ENCODE data around the gene NME7.

Gene NME7

DNA sequence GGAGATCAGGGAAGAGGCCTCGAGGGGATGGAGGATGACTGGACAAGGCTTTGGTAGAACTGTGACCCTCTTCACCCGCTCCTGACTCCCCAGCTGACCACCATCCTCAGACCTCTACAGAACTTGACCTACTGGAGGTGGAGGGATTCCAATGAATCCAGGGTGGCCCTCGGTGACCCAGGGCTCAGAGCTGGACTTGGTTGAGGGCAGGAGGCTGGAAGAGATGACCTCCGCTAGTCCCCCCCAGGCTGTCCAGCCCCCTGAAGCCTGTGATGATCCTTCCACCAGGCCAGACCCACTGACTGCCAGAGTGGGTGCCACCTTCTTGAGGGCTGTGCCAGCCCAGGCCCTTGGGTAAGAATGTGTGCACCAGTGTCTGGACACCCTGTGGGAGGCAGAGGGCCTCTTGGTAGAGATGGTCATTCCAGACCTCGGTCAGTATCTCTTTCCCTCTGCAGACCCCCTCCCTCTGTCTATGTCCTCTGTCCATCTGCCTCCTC, 216.2 kb downstream of the NME7 start:
- no peak for DNase-seq (ENCODE audit: low spot score)

DNA sequence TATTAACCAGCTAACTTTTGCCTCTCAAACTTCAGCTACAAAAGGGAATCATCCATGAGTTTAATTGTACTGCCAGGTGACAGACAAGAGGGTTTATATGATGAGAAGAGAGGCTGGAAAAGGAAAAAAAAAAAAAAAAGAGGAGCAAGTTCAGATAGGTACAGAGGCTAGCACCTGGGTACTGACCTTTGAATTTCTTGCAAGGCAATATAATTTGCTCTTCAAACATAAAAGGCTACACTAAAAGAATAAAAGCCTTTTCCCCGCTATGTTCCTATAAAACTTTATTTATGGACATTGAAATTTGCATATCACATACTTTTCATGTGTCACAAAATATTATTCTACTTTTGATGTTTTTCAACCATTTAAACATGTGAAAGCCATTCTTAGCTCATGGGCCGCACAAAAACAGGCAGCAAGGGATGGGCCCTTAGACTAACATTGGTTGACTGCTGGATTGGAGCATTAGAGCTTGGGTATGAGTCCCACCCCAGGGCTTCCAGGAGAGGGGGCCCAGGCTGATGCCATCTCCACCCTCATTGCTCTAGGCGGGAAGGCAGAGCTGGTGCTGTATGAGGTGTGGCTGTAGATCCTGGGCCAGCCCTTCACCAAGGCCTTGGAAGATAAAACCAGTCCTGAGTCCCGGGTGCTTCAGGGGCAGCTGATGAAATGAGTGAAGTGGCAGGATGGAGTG, 216.8 kb downstream of the NME7 start:
- DNase-seq (ENCODE audit: low spot score) = no peak

GRCh38 chr1:169149555-169150286, 217.9 kb downstream of the NME7 start:
- no peak for DNase-seq (ENCODE audit: low spot score)

DNA sequence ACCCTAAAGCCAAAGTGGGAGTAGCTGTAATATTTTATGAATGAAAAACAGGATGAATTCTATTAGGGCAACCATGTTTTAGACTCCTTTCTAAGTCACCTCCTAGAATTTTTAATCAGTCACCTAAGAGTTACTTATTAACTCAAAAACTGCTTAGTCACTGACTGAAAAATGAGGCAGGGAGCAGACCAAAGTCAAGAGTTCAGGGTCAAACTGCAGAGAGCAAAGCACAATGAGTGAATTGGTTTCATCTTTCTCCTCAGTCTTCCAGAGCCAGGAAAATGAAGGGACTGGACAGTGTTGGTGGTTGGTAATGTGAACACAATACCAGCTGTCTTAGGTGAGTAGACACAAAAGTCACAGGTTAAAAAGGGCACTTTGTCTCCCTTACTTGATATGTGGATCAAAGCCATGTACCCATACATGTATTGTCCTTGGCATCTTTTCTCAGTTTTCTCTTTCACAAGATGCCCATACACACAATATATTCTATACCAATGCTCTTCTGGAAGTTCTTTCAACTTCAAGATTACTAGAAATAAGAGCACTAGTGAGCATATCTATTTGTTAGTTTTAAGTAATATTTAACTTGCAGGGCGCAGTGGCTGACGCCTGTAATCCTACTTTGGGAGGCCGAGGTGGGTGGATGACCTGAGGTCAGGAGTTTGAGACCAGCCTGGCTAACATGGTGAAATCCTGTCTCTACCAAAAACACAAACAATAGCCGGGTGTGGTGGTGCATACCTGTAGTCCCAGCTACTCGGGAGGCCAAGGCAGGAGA, 218.9 kb downstream of the NME7 start:
- no peak for DNase-seq (ENCODE audit: low spot score)

GRCh38 chr1:169146576-169147214, 220.9 kb downstream of the NME7 start:
- no peak for DNase-seq (ENCODE audit: low spot score)

- DNase-seq (ENCODE audit: low spot score) = no peak
Observed at GRCh38 chr1:169144941-169145626, 222.5 kb downstream of the NME7 start.

- DNase-seq (ENCODE audit: low spot score) = no peak
Observed at GRCh38 chr1:169143984-169144383, 223.6 kb downstream of the NME7 start.

- no peak for DNase-seq (ENCODE audit: low spot score)
Observed at GRCh38 chr1:169143346-169143745, 224.3 kb downstream of the NME7 start.

- no peak for DNase-seq (ENCODE audit: low spot score)
Observed at GRCh38 chr1:169142129-169142528, 225.5 kb downstream of the NME7 start.

DNA sequence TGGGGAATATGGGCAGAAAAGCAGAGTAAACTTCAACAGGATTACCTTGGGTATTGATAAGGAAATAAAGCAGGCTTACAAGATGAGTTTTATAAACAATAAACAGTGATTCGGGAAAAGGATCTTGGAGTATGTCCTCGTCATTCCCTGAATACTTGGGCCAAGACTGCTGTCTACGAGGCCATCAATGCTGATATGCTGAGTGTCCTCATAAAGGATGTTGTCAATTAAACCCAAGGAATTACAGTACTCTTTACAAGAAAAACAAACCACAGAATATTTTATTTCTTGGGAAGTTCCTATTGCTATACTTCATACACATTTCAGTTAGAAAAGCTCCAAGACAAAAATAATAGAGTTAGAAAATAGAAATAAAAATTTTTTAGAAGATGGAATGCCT, 226.2 kb downstream of the NME7 start:
- DNase-seq (ENCODE audit: low spot score) = no peak

GRCh38 chr1:169138866-169139670, 228.5 kb downstream of the NME7 start:
- no peak for DNase-seq (ENCODE audit: low spot score)

DNA sequence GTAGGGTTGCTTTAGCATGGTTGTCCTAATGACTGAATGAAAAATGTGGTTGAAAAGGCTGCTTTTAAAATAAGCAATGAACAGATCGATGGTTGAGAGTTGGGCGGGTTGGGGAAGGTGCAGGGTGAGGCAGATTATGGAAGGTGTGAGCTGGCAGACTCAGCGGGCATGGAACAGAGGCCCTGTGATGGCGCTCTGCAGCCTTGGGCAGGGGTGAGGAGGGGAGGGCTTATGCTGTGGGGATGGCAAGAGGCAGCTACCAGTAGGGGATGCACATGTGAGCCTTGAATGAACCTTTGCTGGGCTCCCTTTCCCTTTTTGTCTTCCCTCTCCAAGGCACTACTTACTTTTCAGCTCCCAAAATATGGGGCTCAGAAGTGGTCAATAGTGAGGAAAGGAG, 230.2 kb downstream of the NME7 start:
- no peak for DNase-seq (ENCODE audit: low spot score)

GRCh38 chr1:169133801-169134502, 233.6 kb downstream of the NME7 start:
- DNase-seq (ENCODE audit: low spot score) = no peak

DNA sequence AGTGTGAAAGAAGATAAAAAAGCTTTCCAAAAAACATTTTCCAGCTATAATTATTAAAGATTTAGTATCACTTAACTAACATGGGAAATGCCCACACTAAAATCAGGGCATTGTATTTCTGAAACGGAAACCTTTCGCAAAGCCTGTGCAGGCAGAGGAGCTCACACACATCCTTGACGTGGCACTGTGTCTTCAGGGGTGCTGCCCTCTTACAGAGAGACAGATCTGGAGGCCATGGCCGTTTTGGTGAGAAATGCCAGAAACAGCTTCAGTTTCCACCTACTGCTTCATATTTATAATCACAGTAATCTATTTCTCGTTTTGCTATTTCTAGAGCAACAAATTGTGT, 234.4 kb downstream of the NME7 start:
- no peak for DNase-seq (ENCODE audit: low spot score)

DNA sequence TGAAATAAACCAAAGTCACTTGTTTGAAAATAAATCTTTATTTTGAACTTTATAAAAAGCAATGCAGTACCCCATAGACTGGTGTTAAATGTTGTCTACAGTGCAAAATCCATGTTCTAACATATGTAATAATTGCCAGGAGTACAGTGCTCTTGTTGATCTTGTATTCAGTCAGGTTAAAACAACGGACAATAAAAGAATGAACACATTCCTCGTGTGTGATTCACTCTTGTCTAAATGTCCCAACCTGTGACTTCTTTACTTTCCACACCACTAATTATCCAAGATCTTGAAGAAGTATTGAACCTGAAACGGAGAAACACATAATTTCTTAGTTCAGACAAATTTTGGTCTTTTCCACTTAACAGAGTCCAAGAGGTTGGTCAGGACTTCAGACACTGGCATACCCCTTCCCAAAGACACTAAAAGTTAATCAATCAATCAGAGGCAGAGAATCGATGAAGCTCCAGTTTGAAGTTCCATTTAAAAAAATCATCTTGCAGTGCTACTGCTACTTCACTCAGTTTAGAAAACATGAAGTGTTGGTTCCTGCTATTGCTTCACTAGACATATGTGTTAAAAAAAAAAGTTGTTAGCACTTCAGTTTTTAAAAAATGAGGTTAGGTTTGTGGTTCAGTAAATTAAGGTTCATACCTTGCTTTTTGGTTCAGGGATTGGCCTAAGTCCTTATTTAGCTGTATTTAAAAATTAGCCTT, 234.9 kb downstream of the NME7 start:
- no peak for DNase-seq (ENCODE audit: low spot score)

DNA sequence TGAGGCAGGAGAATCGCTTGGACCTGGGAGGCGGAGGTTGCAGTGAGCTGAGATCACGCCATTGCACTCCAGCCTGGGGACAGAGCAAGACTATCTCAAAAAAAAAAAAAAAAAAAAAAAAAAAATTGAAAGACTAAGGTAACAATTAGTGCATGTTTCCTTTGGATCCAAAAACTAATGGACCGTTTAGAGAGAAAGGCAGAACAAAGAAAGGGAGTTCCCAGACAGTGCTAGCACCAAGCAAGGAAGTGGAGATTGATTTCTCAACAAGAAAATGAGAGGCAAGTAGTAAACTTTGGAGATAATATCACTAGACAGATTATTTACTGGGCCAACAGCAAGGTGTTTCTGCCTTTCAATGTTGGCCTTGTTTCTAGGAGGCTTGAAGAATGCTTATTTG, 236.9 kb downstream of the NME7 start:
- DNase-seq (ENCODE audit: low spot score) = no peak

DNA sequence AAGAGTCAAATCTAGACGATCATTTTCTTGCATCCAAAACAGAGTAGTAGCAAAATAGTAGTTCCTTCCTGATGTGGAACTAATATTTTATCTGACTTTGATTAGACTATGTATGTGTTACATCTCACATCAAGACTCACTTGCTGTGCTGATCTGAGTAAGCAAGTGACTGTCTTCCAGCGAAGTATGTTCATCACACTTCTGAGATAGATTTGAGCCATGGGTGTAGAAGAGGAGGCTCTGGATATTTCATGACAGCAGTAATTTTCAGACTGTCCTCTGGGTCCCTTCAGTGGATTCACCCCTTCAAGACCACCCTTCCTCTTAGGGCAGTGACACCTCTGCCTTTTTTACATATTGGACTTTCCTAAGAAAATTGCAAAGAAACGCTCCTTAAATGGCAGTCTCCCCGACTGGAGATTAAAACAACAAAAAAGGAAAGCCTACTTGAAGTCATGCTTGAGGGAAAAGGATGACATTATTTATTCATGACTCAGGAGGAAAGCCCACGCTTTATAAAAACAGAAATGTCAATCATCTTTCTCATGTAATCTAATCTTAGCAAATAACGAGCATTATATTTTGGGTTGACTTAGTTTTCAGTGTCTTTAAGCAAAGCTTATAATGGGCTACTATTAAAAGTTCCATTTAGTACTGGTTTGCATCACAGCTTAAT, 238.3 kb downstream of the NME7 start:
- DNase-seq (ENCODE audit: low spot score) = no peak

- DNase-seq (ENCODE audit: low spot score) = no peak
Observed at GRCh38 chr1:169128562-169128961, 239.0 kb downstream of the NME7 start.

- no peak for DNase-seq (ENCODE audit: low spot score)
Observed at GRCh38 chr1:169127305-169127704, 240.3 kb downstream of the NME7 start.
